Testis (tissue), 3 donors: ENCODE measurements around the gene GALNT9. TPM values are rescaled to one million over a fixed set of nuclear protein-coding genes. Genes with fewer than 3 reads are reported as not detected.

ENCODE experiments used
- DNase-seq: peaks from one replicate; pipeline ENCODE4 v3.0.0-alpha.2; 2019
- H3K27ac ChIP-seq, 2 donors: fragments of 200-600 bp; sonication (generic); one replicate each; pipeline ENCODE4 v1.5.1; 2019
- H3K27me3 ChIP-seq: fragments of 200-600 bp; sonication (generic); one replicate; pipeline ENCODE4 v1.5.1; 2019
- H3K36me3 ChIP-seq: fragments of 200-600 bp; sonication (generic); one replicate; pipeline ENCODE4 v1.5.1; 2017; ENCODE audit warnings: low read depth; ENCODE audit errors: missing control alignments
- H3K4me1 ChIP-seq: fragments of 200-600 bp; sonication (generic); one replicate; pipeline ENCODE4 v1.5.1; 2019
- H3K4me3 ChIP-seq, 2 donors: fragments of 200-600 bp; sonication (generic); one replicate each; pipeline ENCODE4 v1.5.1; 2017 to 2019
- H3K9me3 ChIP-seq: fragments of 200-600 bp; sonication (generic); one replicate; pipeline ENCODE4 v1.5.1; 2017
- POLR2A ChIP-seq: fragments of 450-650 bp; IDR thresholded peaks from one replicate; pipeline ENCODE4 v1.6.1; 2017; ENCODE audit warnings: antibody characterized with exemption, mild to moderate bottlenecking, moderate library complexity
- WGBS, 2 donors: methylation state at CpG; one replicate each; pipeline ENCODE4 v1.1.5; 2018; 5-methylcytosine and 5-hydroxymethylcytosine counted together
- intact Hi-C: fragments of 100-400 bp; cut with DNase I; formaldehyde crosslinking; loops from one replicate; pipeline ENCODE4 v1.15.1; 2023; ENCODE audit warnings: low total_unique reads
- polyA plus RNA-seq: library from polyadenylated mRNA; stranded (reverse); fragments of 350-450 nt; fragmentation: Illumina TruSeq; extraction: RNeasy Lipid Tissue Mini Kit (QIAGEN cat#74804); gene quantifications from one replicate; pipeline ENCODE4 v1.2.3, GENCODE V29; 2014; ENCODE audit warnings: low read depth, low replicate concordance; ENCODE audit not compliant: insufficient read depth
- total RNA-seq, 2 donors: library from RNA; depleted of rRNA; stranded (reverse); fragments of >200 nt; gene quantifications; one replicate each; pipeline ENCODE4 v1.2.3, GENCODE V29; 2016
- TF ChIP-seq, protein P1 (sequence below), 3 experiments: fragments of 450-650 bp in 2 of 3; fragments of 200-600 bp in 1 of 3; sonication (generic) in 1 of 3; IDR thresholded peaks; one replicate each; pipeline ENCODE4 v1.5.1; 2016 to 2019; ENCODE audit warnings: antibody characterized with exemption in 3 of 3, mild to moderate bottlenecking in 2 of 3, moderate library complexity in 1 of 3

Gene GALNT9
- total and polyA plus RNA-seq, 3 donors from 2014 or later: 1.1 to 1.5 (median 1.3) TPM

DNA sequence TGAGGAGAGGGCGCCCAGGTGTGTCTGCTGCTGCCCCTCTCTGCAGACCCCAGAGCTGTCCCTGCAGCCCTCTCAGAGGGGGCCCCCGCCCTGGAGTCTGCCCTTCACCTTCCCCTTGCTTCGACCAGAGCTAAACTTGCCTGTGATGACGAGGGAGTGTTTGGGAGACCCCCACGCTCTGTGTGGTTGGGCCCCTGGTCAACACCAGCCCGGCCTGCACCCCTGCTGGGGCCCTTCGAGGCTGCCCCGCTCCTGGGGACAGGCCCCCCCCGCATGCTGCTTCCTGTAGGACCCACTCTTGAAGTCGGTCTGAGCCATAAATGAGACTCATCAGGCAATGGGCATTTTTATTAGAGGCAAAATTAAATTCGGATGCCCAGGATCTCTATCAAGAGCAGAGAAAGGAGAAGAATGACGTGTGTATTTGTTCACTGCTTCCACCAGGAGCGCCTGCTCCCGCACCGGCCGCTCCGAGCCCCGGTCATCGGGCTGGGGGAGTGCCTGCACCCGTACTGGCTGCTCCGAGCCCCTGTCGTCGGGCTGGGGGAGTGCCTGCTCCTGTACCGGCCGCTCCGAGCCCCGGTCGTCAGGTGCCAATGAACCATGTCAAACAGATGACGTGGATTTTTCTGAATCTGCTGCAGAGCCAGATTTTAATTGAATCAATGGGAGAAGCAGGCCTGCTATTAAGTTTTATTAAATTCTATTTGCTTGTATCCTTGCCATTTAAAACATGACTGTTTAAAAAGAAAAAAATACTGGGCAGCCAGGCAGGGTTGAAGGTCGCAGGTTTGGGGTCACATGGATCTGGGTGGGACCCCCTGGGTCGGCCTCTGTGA, 137.5 kb downstream of the GALNT9 start:
- Histone ChIP-seq H3K4me1 (peaks cover 11% of the 10 kb centered on the region), H3K27me3 (no peaks in the 10 kb centered on the region), H3K9me3 (no peaks in the 10 kb centered on the region), H3K36me3 (no peaks in the 10 kb centered on the region), H3K27ac (no peak overlapping the region), H3K4me3 (no peak overlapping the region)
- intact Hi-C loops: no loop called here
- no peak for TF ChIP-seq POLR2A
- no peak for DNase-seq
- WGBS, 2 donors: 77 to 80% methylated on average over 31 of the region's 31 CpGs

DNA sequence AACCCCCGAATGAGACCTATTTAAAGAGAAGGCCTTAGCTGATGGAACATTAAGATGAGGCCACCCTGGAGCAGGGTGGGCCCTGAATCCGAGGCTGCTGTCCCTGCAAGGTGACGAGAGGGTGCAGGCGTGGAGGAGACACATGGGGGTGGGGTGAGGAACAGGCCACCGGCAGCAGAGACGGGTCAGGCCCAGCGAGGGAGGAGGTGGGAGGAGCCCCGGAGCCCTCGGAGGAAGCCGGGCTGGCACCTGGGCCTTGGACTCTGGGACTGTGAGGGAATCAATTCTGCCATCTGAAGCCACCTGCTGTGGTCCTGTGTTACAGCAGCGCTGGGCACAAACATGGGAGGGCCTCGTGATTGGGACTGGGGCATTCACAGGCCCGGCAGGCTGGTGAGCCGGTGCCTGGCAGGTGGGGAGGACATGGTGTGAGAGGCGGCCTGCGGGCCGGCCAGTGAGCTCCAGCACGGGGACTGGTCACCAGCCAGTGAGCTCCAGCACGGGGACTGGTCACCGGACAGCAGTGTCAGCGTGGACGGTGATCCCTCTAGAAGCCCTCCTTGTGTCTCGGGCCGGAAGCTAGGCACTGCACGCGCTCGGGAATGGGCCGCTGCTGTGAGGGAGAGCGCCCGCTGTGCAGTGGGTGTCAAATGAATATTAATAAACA, 138.4 kb downstream of the GALNT9 start:
- no peak for TF ChIP-seq POLR2A
- TF ChIP-seq, protein P1, sequence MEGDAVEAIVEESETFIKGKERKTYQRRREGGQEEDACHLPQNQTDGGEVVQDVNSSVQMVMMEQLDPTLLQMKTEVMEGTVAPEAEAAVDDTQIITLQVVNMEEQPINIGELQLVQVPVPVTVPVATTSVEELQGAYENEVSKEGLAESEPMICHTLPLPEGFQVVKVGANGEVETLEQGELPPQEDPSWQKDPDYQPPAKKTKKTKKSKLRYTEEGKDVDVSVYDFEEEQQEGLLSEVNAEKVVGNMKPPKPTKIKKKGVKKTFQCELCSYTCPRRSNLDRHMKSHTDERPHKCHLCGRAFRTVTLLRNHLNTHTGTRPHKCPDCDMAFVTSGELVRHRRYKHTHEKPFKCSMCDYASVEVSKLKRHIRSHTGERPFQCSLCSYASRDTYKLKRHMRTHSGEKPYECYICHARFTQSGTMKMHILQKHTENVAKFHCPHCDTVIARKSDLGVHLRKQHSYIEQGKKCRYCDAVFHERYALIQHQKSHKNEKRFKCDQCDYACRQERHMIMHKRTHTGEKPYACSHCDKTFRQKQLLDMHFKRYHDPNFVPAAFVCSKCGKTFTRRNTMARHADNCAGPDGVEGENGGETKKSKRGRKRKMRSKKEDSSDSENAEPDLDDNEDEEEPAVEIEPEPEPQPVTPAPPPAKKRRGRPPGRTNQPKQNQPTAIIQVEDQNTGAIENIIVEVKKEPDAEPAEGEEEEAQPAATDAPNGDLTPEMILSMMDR (IDR thresholded peaks at IDR 0.05): no peak
- peaks cover 11% of the 10 kb centered on the region for H3K4me1 ChIP-seq
- H3K4me3 ChIP-seq: peak overlapping the region in 1 of 2 donors; percentile 65
- no peaks in the 10 kb centered on the region for H3K27me3 ChIP-seq
- no peaks in the 10 kb centered on the region for H3K36me3 ChIP-seq
- no peak for DNase-seq
- intact Hi-C loops: no loop called here
- no peak overlapping the region for H3K27ac ChIP-seq
- no peaks in the 10 kb centered on the region for H3K9me3 ChIP-seq
- 54 to 75% methylated on average over 23 to 30 of the region's 30 CpGs for WGBS, 2 donors

- no peak for DNase-seq
- 26 to 31% methylated on average over 20 to 59 of the region's 59 CpGs for WGBS, 2 donors
Measured at GRCh38 chr12:132190012-132190755, 139.2 kb downstream of the GALNT9 start.

GRCh38 chr12:132189378-132190011, 139.9 kb downstream of the GALNT9 start:
- H3K27me3 ChIP-seq: no peaks in the 10 kb centered on the region
- intact Hi-C loops: no loop called here
- H3K36me3 ChIP-seq: no peaks in the 10 kb centered on the region
- peak overlapping the region; percentile 49 to 65 for H3K4me3 ChIP-seq
- peak overlapping the region; percentile 47 to 66 for H3K27ac ChIP-seq
- DNase-seq: peak; percentile 87
- TF ChIP-seq, protein P1 (IDR thresholded peaks at IDR 0.05): no peak
- TF ChIP-seq POLR2A: no peak
- 0% methylated on average over 3 to 67 of the region's 69 CpGs for WGBS, 2 donors
- peaks cover 11% of the 10 kb centered on the region for H3K4me1 ChIP-seq
- no peaks in the 10 kb centered on the region for H3K9me3 ChIP-seq

More at GRCh38 chr12:132190012-132190755, 139.2 kb downstream of the GALNT9 start:
- peaks cover 11% of the 10 kb centered on the region for H3K4me1 ChIP-seq
- no peaks in the 10 kb centered on the region for H3K9me3 ChIP-seq
- TF ChIP-seq, protein P1 (IDR thresholded peaks at IDR 0.05): no peak
- TF ChIP-seq POLR2A: no peak
- no peaks in the 10 kb centered on the region for H3K27me3 ChIP-seq
- H3K36me3 ChIP-seq: no peaks in the 10 kb centered on the region
- intact Hi-C loops: no loop called here
- peak overlapping the region; percentile 47 to 66 for H3K27ac ChIP-seq
- peak overlapping the region; percentile 49 to 65 for H3K4me3 ChIP-seq
